HG03354 (cell line): ENCODE data around the gene SFMBT2.

ENCODE experiments used
- ATAC-seq: cut with Tn5 transposase; IDR thresholded peaks from one replicate; pipeline ENCODE4 v1.9.1; 2021; ENCODE audit warnings: mild to moderate bottlenecking; ENCODE audit not compliant: unreplicated experiment, poor library complexity, severe bottlenecking

The SFMBT2 gene

GRCh38 chr10:7428673-7429350 lies 18.0 kb upstream of the SFMBT2 start:
- ATAC-seq = no peak

GRCh38 chr10:7426349-7426748 lies 15.5 kb upstream of the SFMBT2 start:
- ATAC-seq = no peak

DNA sequence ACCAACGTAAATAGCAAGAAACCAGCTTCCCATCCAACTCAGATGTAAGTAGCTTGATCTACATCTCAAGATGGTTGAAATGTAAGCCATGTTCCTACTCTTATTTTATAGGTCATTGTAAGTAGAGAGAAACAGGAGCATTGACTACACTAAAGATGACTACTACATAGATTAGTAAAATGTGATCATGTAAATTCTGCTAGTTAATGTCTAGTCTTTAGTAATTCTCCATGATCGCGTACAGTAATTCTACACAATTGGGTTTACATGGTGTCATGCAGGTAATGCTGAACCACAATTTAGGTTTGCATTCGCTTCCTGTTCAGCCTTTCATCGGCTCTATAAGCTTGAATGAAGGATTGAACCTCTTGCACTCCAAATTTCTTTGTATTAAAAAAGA lies 14.9 kb upstream of the SFMBT2 start:
- ATAC-seq = no peak

DNA sequence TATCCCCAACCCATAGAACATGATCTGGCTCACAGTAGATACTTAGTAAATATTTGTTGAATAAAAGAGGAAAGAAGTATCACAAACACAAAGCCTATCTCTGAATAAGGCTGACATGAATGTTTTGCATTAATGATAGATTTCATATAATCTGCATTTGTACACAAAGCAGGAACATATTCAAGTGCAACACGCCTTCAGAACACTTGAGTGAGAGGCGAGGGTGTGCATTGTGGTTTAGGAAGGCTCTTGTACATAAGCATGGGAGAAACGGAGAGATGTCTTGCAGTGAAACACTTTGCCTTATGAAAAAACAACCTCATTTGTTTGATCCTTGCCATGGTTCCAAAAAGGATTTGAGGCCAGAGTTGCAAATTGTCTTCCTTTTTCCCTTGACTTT lies 14.1 kb upstream of the SFMBT2 start:
- no peak for ATAC-seq

DNA sequence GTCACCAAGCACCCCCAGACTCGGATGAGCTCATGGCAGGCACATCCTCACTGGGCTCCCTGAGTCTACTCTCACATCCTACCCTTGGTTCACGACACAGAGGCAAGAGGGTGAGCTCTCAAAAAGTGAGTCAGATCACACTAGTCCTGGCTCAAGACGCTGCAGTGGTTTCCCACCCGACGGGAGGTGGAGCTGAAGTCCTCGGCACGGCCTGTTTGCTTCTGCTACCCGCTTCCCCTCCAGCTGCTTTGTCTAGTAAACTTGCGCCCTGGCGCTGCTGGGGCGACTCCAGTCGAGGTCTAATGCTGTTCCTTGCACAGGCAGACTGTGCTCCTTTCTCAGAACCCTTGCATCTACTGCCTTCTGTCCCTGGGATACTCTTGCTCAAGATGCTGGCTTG lies 13.5 kb upstream of the SFMBT2 start:
- ATAC-seq = no peak

GRCh38 chr10:7423521-7423920 lies 12.7 kb upstream of the SFMBT2 start:
- ATAC-seq = no peak

DNA sequence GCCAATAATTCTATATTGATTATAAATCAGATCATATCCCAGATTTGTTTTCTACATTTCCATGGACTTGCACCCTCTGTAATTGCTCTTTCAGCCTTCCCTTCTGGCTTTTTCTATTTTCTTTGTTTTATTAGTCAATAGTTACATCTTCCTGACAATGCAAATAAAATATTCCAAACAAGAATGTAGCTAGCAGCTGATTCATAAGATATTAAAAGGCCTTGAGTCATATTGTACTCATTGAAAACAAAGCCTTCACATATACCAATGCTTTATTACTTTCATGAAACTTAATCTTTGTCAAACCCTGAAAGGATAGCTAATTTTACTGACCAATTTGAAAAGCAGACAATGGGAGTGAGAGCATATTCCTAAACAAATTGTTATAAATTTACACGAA lies 10.7 kb upstream of the SFMBT2 start:
- ATAC-seq = no peak

GRCh38 chr10:7419998-7420397 lies 9.2 kb upstream of the SFMBT2 start:
- no peak for ATAC-seq

GRCh38 chr10:7417807-7418206 lies 7.0 kb upstream of the SFMBT2 start:
- no peak for ATAC-seq

- no peak for ATAC-seq
These were observed 6.3 kb upstream of the SFMBT2 start for GRCh38 chr10:7417103-7417623.

DNA sequence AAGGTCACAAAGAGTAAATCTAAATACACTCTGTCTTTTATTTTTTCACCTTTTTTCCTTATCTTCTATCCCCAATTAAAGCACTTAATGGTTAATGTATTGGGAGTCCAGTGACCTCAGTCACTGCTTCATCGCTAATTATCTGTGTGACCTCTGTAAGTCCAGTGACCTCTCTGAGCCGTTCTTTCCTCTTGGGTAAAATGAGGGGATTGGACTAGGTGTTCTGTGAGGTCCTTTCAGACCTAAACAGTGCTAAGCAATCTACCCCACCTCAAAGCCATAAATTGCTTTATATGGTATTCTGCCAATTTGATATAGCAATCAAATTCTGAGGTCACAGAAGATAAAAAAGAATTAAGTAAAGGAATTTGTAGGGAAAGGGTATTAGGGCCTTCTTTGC lies 3.9 kb upstream of the SFMBT2 start:
- no peak for ATAC-seq

DNA sequence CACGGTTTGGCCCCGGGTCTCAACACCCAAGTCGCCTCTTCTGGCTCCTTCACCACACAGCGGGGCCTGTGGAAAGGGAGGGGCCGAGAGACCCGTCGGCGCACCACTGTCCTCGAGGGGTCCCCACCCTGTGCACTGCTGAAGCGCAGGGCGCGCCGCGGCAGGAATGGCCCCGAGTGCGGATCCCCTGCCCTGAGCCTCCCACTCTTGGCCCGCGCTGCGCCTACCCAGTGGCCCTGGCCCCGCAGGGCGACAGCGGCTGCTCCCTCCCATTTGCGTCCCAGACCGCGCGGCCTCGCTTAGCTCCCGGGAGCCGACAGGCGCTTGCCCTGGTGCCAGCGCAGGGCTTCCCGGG lies 2.1 kb upstream of the SFMBT2 start:
- no peak for ATAC-seq

DNA sequence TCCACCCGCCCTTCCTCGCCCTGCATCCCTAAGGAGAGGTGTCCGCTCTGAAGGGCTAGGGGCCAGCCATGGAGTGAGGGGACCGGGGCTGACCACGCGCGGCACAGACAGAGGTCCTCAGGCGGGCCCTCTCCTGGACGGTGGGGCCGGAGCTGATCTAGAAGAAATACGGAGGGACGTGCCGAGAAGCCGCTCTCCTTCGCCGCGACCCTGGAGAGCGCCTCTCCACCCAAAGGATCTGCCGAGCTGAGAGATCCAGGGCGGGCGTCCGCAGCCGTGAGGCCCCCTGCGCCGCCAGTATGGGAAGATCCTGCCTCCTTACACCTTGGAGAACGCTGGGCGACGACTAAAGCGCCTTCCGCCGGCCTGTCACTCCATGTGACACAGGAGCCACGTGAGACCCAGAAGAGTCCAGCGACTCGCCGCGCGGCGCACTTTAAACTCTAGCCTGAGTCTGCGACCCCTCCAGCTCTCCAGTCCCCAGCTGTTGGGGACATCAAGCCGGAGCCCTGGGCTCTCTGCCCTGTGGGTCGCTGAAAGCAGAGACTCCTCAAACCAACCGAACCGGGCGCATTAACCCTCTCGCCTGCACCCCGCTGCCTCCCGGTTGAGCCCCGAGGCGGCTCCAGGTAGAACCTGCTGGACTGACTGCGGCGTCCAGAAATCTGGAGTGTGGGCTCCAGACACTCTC lies 1.5 kb upstream of the SFMBT2 start:
- ATAC-seq = no peak

DNA sequence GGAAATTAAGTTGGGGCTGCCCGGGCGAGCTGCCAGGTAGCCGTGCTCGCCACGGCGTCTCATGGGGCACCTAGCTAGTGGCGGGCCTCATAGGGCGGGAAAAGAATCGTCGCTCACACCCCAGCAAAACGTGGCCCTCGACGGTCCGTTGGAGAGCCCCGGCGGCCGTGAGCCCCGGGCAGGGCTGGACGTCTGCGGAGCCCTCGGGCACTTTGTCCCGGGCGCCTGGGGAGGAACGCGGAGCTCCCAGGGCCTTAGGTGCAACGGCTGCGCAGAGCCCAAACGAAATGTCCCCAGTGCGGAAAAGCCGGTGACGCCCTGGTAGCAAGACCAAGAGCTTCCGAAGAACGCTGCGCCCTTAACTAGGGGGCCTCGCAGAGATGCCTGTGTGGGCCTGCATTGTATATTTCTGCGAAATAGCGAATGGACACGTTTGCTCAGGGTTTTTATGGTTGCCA lies 866 bp upstream of the SFMBT2 start:
- no peak for ATAC-seq

GRCh38 chr10:7410301-7410861 lies 453 bp downstream of the SFMBT2 start:
- no peak for ATAC-seq

GRCh38 chr10:7409732-7410168 lies 1.1 kb downstream of the SFMBT2 start:
- no peak for ATAC-seq

GRCh38 chr10:7409045-7409731 lies 1.6 kb downstream of the SFMBT2 start:
- ATAC-seq = peak; percentile 45

GRCh38 chr10:7408291-7409044 lies 2.4 kb downstream of the SFMBT2 start:
- peak; percentile 30 for ATAC-seq

DNA sequence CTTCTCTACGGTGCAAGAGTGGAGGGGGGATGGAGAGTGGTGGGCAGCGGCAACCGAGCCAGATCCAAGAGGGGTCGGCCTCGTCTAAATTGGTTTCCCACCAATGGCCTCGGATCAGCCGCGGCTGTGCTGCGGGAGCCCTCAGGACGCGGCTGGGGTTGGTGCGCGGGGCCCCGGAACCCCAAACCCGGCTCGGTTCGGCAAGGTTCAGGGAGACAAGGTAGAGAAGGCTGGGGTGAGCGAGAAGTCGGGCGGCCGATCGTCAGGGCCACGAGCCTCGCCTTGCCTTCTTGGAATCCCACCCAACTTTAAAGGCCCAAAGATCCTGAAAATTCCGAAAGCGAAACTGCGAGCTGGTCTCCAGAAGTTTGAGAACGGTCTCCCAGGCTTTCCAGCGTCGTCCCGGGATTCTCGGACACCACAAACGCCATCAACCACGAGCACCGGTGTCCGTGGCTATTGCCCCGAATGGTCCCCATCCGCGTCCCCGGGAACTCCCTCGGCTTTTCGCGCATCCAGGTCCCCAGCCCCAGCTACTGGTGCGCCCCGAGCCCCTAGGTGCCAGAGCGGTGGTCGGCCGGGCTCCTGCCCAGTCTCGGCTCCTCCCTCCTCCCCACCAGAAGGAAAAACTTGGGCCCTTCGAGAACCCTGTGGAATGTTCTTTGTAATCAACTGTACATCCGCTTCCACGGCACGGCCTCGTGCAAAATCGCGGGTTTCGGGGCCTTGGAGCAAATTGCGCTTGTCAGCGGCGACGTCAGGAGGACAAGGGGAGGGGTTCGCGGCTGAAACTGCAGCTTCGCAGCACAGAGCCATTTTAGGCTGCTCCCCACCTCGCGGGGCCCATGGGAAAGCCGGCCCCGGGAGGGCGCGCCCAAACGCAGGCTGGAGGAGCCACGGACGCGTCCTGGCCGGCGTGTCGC lies 3.2 kb downstream of the SFMBT2 start:
- ATAC-seq = peak; percentile 25
